AG04449 (cell line): ENCODE data around the gene SLC25A17.

ENCODE experiments used
- CTCF ChIA-PET: fragments of 350-600 bp; formaldehyde crosslinking; extraction: SDS; loops from one replicate; lab custom pipeline; 2021; ENCODE audit warnings: antibody characterized with exemption; lab: Yijun Ruan, JAX
- POLR2A ChIA-PET: fragments of 400-600, 350-600 bp; formaldehyde crosslinking; extraction: SDS; loops from one replicate; lab custom pipeline; 2020; ENCODE audit warnings: antibody characterized with exemption, inconsistent platforms; lab: Yijun Ruan, JAX
- DNase-seq: peaks from one replicate; pipeline ENCODE4 v3.0.0-alpha.2; 2010; ENCODE audit warnings: low read depth, low spot score
- H3K4me3 ChIP-seq: 2 replicates; pipeline ENCODE4 v1.5.1; 2011; ENCODE audit warnings: low read depth, mild to moderate bottlenecking, control low read depth, low read length
- CTCF ChIP-seq: IDR thresholded peaks from one replicate; pipeline ENCODE4 v1.5.1; 2011; ENCODE audit warnings: mild to moderate bottlenecking, moderate library complexity, low read length, control low read depth, inconsistent platforms; ENCODE audit not compliant: insufficient read depth; ENCODE audit errors: missing control alignments

SLC25A17 gene

GRCh38 chr22:40757071-40757470 is 62.1 kb downstream of the SLC25A17 start:
- TF ChIP-seq CTCF, result no peak
- no peak for DNase-seq
- CTCF ChIA-PET, result interaction anchor here (3.2 to 4.5 kb wide), 2 partner anchors 8 to 74 kb away, joined by 26 to 45 read pairs; no protein-coding TSS in a partner anchor
- no peak overlapping the region for H3K4me3 ChIP-seq
- POLR2A ChIA-PET, result interaction anchor here (1.0 kb wide), 1 partner anchor 11 kb away, joined by 4 read pairs; no protein-coding TSS in a partner anchor

- CTCF ChIA-PET, result interaction anchor here (0.7 kb wide), 1 partner anchor 15 kb away, joined by 3 read pairs; no protein-coding TSS in a partner anchor
- no peak for TF ChIP-seq CTCF
- DNase-seq, result no peak
- POLR2A ChIA-PET, result no interaction called here
- no peak overlapping the region for H3K4me3 ChIP-seq
Measured at GRCh38 chr22:40753114-40753513, 66.0 kb downstream of the SLC25A17 start.

GRCh38 chr22:40751250-40751649 is 67.9 kb downstream of the SLC25A17 start:
- ChIA-PET CTCF (interaction anchor here (5.6 kb wide), 1 partner anchor 8 kb away, joined by 45 read pairs; no protein-coding TSS in a partner anchor), POLR2A (no interaction called here)
- TF ChIP-seq CTCF, result no peak
- no peak overlapping the region for H3K4me3 ChIP-seq
- DNase-seq, result no peak

- no peak overlapping the region for H3K4me3 ChIP-seq
- ChIA-PET CTCF (interaction anchor here (1.3 to 5.6 kb wide), 2 partner anchors 9 to 23 kb away, joined by 3 to 45 read pairs; no protein-coding TSS in a partner anchor), POLR2A (no interaction called here)
- DNase-seq, result no peak
- no peak for TF ChIP-seq CTCF
Measured at GRCh38 chr22:40749829-40750228, 69.3 kb downstream of the SLC25A17 start.

- no peak for DNase-seq
- ChIA-PET POLR2A (no interaction called here), CTCF (interaction anchor here (1.3 to 5.6 kb wide), 2 partner anchors 10 to 24 kb away, joined by 3 to 45 read pairs; no protein-coding TSS in a partner anchor)
- no peak for TF ChIP-seq CTCF
- no peak overlapping the region for H3K4me3 ChIP-seq
Measured at GRCh38 chr22:40748388-40749355, 70.5 kb downstream of the SLC25A17 start.

GRCh38 chr22:40747361-40747760 is 71.8 kb downstream of the SLC25A17 start:
- ChIA-PET POLR2A (no interaction called here), CTCF (interaction anchor here (1.0 to 5.6 kb wide), 2 partner anchors 12 to 64 kb away, joined by 6 to 45 read pairs; no protein-coding TSS in a partner anchor)
- TF ChIP-seq CTCF, result no peak
- no peak overlapping the region for H3K4me3 ChIP-seq
- no peak for DNase-seq
